GM23338 (cell line): ENCODE results near the gene PRRX1.

Experiments used
- CREB1 ChIP-seq: fragments of 250-450 bp; sonication (Bioruptor Pico); IDR thresholded peaks from 2 replicates; pipeline ENCODE4 v1.5.0; 2020; ENCODE audit warnings: low read depth, mild to moderate bottlenecking, moderate library complexity
- CTCF ChIP-seq, 2 experiments: fragments of 200-600 bp in 1 of 2; sonication (generic) in 1 of 2; conservative IDR thresholded peaks; 2 replicates each; pipeline versions ENCODE4 v1.5.1 to v1.6.1; 2016 to 2017; ENCODE audit warnings: antibody characterized with exemption in 2 of 2, low read depth in 2 of 2, mild to moderate bottlenecking in 2 of 2, moderate library complexity in 1 of 2
- EZH2 ChIP-seq: fragments of 200-600 bp; sonication (generic); IDR thresholded peaks from one replicate; pipeline ENCODE4 v1.8.0; 2017; ENCODE audit warnings: antibody characterized with exemption, mild to moderate bottlenecking, low read depth; ENCODE audit not compliant: unreplicated experiment
- EZH2phosphoT487 ChIP-seq: fragments of 200-600 bp; sonication (generic); IDR thresholded peaks from one replicate; pipeline ENCODE4 v1.8.1; 2018; ENCODE audit warnings: antibody characterized with exemption; ENCODE audit not compliant: unreplicated experiment
- JUNB ChIP-seq: IDR thresholded peaks from one replicate; pipeline ENCODE4 v1.6.1; 2016; ENCODE audit warnings: antibody characterized with exemption; ENCODE audit not compliant: unreplicated experiment
- NANOG ChIP-seq: IDR thresholded peaks from 2 replicates; pipeline ENCODE4 v1.6.1; 2016; ENCODE audit warnings: antibody characterized with exemption, borderline replicate concordance
- POLR2AphosphoS5 ChIP-seq: IDR thresholded peaks from 2 replicates; pipeline ENCODE4 v1.6.1; 2016; ENCODE audit warnings: antibody characterized with exemption, low read depth
- REST ChIP-seq: IDR thresholded peaks from one replicate; pipeline ENCODE4 v1.6.1; 2018; ENCODE audit warnings: antibody characterized with exemption; ENCODE audit not compliant: unreplicated experiment
- STAT1 ChIP-seq: IDR thresholded peaks from one replicate; pipeline ENCODE4 v1.6.1; 2016; ENCODE audit warnings: antibody characterized with exemption; ENCODE audit not compliant: unreplicated experiment
- ZNF114 ChIP-seq: fragments of 250-450 bp; sonication (Bioruptor Pico); IDR thresholded peaks from 2 replicates; pipeline ENCODE4 v1.5.0; 2020; ENCODE audit warnings: mild to moderate bottlenecking, moderate library complexity
- ZNF331 ChIP-seq: fragments of 250-450 bp; sonication (Bioruptor Pico); IDR thresholded peaks from 2 replicates; pipeline ENCODE4 v1.5.0; 2020; ENCODE audit warnings: low read depth, mild to moderate bottlenecking, moderate library complexity

GRCh38 chr1:170660281-170660713 is 3.6 kb upstream of the PRRX1 start:
- TF ChIP-seq CTCF (conservative IDR thresholded peaks at IDR 0.05; ENCODE audit: low read depth in 2 of 2) (0 out of 4 replicates have a peak, but pooled peaks of 1 of the 2 experiments have one; percentile 11), EZH2 (peak; percentile 77), POLR2AphosphoS5 (no peak), EZH2phosphoT487 (peak; percentile 92), REST (no peak), ZNF331 (no peak), CREB1 (CRISPR knock-in tag) (no peak), JUNB (no peak), ZNF114 (CRISPR knock-in tag) (no peak), STAT1 (no peak), NANOG (no peak)
